HL-60 (cell line): Measurements from ENCODE around the gene TNFAIP8.

Experiments used
- DNase-seq, 2 experiments: peaks; one replicate each; pipeline ENCODE4 v3.0.0-alpha.2; 2010 to 2020; ENCODE audit warnings: low read depth in 1 of 2, low spot score in 1 of 2
- H3K27ac ChIP-seq: fragments of 250-450 bp; sonication (Bioruptor Pico); replicated peaks from 2 replicates; pipeline ENCODE4 v1.5.1; 2020; ENCODE audit warnings: mild to moderate bottlenecking, moderate library complexity
- H3K27me3 ChIP-seq: fragments of 250-450 bp; sonication (Bioruptor Pico); 2 replicates; pipeline ENCODE4 v1.5.1; 2021; ENCODE audit warnings: mild to moderate bottlenecking, moderate library complexity; ENCODE audit not compliant: insufficient read depth, poor library complexity, severe bottlenecking
- H3K4me3 ChIP-seq: replicated peaks from 2 replicates; pipeline ENCODE4 v1.5.1; 2011; ENCODE audit warnings: mild to moderate bottlenecking, control low read depth, low read length; ENCODE audit not compliant: insufficient read depth
- GABPA ChIP-seq: IDR thresholded peaks from 2 replicates; pipeline ENCODE4 v1.6.1; 2012; ENCODE audit warnings: low read depth
- POLR2AphosphoS5 ChIP-seq: IDR thresholded peaks from 2 replicates; pipeline ENCODE4 v1.6.1; 2012; ENCODE audit warnings: low read depth
- SPI1 ChIP-seq: IDR thresholded peaks from 2 replicates; pipeline ENCODE4 v1.6.1; 2012; ENCODE audit warnings: low read depth, mild to moderate bottlenecking, borderline replicate concordance
- TF ChIP-seq, protein P1 (sequence below): IDR thresholded peaks from one replicate; pipeline ENCODE4 v1.5.1; 2011; ENCODE audit warnings: low read length, control low read depth, inconsistent platforms; ENCODE audit not compliant: insufficient read depth
- TF ChIP-seq, protein P2 (sequence below): IDR thresholded peaks from 2 replicates; pipeline ENCODE4 v1.6.1; 2012; ENCODE audit warnings: low read depth; ENCODE audit not compliant: insufficient replicate concordance

TNFAIP8 gene

DNA sequence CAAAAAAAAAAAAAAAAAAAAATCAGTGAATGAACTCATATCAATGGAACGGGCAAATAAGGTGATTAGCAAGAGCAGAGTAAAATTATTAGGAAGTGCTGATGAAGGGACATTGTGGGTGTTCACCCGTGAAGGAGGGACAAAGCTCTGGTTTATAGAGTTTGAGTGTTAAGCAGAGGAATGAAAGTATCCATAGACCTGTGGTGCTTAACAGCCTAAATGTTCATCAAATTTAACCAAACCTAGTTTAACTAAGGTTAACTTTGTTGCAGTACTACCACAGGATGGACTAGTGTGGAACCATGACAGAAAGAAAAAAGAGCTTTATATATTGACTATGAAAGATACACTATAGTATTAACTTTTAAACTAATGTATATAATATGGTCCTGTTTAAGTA lies 44.1 kb upstream of the TNFAIP8 start:
- H3K4me3 ChIP-seq = no peak overlapping the region
- DNase-seq = no peak
- H3K27me3 ChIP-seq = no peaks in the 10 kb centered on the region
- H3K27ac ChIP-seq = peak overlapping the region; percentile 54
- TF ChIP-seq POLR2AphosphoS5 = no peak
- TF ChIP-seq SPI1 = no peak
- TF ChIP-seq, protein P1, sequence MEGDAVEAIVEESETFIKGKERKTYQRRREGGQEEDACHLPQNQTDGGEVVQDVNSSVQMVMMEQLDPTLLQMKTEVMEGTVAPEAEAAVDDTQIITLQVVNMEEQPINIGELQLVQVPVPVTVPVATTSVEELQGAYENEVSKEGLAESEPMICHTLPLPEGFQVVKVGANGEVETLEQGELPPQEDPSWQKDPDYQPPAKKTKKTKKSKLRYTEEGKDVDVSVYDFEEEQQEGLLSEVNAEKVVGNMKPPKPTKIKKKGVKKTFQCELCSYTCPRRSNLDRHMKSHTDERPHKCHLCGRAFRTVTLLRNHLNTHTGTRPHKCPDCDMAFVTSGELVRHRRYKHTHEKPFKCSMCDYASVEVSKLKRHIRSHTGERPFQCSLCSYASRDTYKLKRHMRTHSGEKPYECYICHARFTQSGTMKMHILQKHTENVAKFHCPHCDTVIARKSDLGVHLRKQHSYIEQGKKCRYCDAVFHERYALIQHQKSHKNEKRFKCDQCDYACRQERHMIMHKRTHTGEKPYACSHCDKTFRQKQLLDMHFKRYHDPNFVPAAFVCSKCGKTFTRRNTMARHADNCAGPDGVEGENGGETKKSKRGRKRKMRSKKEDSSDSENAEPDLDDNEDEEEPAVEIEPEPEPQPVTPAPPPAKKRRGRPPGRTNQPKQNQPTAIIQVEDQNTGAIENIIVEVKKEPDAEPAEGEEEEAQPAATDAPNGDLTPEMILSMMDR = no peak
- TF ChIP-seq GABPA = no peak
- TF ChIP-seq, protein P2, sequence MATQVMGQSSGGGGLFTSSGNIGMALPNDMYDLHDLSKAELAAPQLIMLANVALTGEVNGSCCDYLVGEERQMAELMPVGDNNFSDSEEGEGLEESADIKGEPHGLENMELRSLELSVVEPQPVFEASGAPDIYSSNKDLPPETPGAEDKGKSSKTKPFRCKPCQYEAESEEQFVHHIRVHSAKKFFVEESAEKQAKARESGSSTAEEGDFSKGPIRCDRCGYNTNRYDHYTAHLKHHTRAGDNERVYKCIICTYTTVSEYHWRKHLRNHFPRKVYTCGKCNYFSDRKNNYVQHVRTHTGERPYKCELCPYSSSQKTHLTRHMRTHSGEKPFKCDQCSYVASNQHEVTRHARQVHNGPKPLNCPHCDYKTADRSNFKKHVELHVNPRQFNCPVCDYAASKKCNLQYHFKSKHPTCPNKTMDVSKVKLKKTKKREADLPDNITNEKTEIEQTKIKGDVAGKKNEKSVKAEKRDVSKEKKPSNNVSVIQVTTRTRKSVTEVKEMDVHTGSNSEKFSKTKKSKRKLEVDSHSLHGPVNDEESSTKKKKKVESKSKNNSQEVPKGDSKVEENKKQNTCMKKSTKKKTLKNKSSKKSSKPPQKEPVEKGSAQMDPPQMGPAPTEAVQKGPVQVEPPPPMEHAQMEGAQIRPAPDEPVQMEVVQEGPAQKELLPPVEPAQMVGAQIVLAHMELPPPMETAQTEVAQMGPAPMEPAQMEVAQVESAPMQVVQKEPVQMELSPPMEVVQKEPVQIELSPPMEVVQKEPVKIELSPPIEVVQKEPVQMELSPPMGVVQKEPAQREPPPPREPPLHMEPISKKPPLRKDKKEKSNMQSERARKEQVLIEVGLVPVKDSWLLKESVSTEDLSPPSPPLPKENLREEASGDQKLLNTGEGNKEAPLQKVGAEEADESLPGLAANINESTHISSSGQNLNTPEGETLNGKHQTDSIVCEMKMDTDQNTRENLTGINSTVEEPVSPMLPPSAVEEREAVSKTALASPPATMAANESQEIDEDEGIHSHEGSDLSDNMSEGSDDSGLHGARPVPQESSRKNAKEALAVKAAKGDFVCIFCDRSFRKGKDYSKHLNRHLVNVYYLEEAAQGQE = no peak

DNA sequence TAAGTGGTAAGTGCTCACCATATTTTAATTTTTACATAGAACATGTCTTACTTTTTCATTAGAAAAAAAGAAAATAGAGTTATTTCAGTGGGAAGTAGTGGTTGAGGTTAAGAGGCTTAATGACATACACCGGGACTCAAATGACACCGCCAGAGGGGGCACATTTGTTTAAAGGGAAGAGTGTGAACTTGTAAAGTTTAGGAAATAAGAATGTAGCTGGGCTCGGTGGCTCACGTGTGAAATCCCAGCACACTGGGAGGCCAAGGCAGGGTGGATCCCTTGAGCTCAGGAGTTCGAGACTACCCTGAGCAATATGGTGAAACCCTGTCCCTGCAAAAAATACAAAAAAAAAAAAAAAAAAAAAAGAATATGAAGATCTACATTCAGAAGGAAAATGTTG lies 43.4 kb upstream of the TNFAIP8 start:
- H3K27me3 ChIP-seq = no peaks in the 10 kb centered on the region
- H3K4me3 ChIP-seq = no peak overlapping the region
- TF ChIP-seq, protein P1 = no peak
- TF ChIP-seq GABPA = no peak
- TF ChIP-seq POLR2AphosphoS5 = no peak
- TF ChIP-seq, protein P2 = no peak
- TF ChIP-seq SPI1 = no peak
- DNase-seq = peak in 1 of 2 experiments; percentile 42
- H3K27ac ChIP-seq = peak overlapping the region; percentile 54

DNA sequence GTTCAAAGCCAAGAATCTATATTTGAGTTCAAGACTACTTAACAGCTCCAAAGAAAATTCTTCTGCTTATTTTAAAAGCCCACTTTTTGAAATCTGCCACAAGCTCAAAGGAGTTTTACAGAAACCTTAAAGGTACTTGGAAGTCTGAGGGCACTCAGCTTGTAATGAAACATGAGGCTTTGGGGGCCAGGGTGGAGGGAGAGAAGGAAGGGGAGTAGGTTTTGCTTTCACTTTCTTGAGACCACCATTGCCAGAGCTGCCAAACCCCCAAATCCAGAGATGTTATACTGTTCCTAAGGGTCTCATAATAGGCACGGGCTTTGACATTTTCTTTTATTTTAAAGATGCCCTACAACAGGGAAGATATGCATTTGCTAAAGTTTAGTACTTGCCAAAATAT lies 42.6 kb upstream of the TNFAIP8 start:
- no peak overlapping the region for H3K4me3 ChIP-seq
- no peaks in the 10 kb centered on the region for H3K27me3 ChIP-seq
- H3K27ac ChIP-seq = peak overlapping the region; percentile 27
- no peak for DNase-seq
- TF ChIP-seq, protein P2 = no peak
- TF ChIP-seq GABPA (no peak), POLR2AphosphoS5 (no peak), SPI1 (no peak)
- TF ChIP-seq, protein P1 = no peak
